Measurements from ENCODE around the gene CLCA1.

Gene CLCA1

GRCh38 chr1:86503406-86504136 lies 34.8 kb downstream of the CLCA1 start:
- no peak for TF ChIP-seq GATA2 (IDR thresholded peaks at IDR 0.05; ENCODE audit: low read depth, low read length)
- no peak for TF ChIP-seq GATA3 (IDR thresholded peaks at IDR 0.05; ENCODE audit: low read depth, low read length)

GRCh38 chr1:86504137-86504479 lies 35.4 kb downstream of the CLCA1 start:
- no peak for TF ChIP-seq GATA3 (IDR thresholded peaks at IDR 0.05; ENCODE audit: low read depth, low read length)
- no peak for TF ChIP-seq GATA2 (IDR thresholded peaks at IDR 0.05; ENCODE audit: low read depth, low read length)

- TF ChIP-seq GATA3 (IDR thresholded peaks at IDR 0.05; ENCODE audit: low read depth, low read length) (no peak), GATA2 (IDR thresholded peaks at IDR 0.05; ENCODE audit: low read depth, low read length) (no peak)
These were observed 36.3 kb downstream of the CLCA1 start for GRCh38 chr1:86504895-86505563.

- TF ChIP-seq GATA3 (IDR thresholded peaks at IDR 0.05; ENCODE audit: low read depth, low read length) (no peak), GATA2 (IDR thresholded peaks at IDR 0.05; ENCODE audit: low read depth, low read length) (no peak)
These were observed 36.8 kb downstream of the CLCA1 start for GRCh38 chr1:86505564-86505902.

- TF ChIP-seq GATA2 (IDR thresholded peaks at IDR 0.05; ENCODE audit: low read depth, low read length) (no peak), GATA3 (IDR thresholded peaks at IDR 0.05; ENCODE audit: low read depth, low read length) (no peak)
These were observed 39.3 kb downstream of the CLCA1 start for GRCh38 chr1:86507935-86508582.

- no peak for TF ChIP-seq GATA2 (IDR thresholded peaks at IDR 0.05; ENCODE audit: low read depth, low read length)
- no peak for TF ChIP-seq GATA3 (IDR thresholded peaks at IDR 0.05; ENCODE audit: low read depth, low read length)
These were observed 39.8 kb downstream of the CLCA1 start for GRCh38 chr1:86508583-86508969.

GRCh38 chr1:86515597-86515996 lies 46.9 kb downstream of the CLCA1 start:
- TF ChIP-seq GATA3 (IDR thresholded peaks at IDR 0.05; ENCODE audit: low read depth, low read length) (no peak), GATA2 (IDR thresholded peaks at IDR 0.05; ENCODE audit: low read depth, low read length) (no peak)

- TF ChIP-seq GATA3 (IDR thresholded peaks at IDR 0.05; ENCODE audit: low read depth, low read length): no peak
- TF ChIP-seq GATA2 (IDR thresholded peaks at IDR 0.05; ENCODE audit: low read depth, low read length): no peak
These were observed 47.6 kb downstream of the CLCA1 start for GRCh38 chr1:86516335-86516734.

- TF ChIP-seq GATA2 (IDR thresholded peaks at IDR 0.05; ENCODE audit: low read depth, low read length) (no peak), GATA3 (IDR thresholded peaks at IDR 0.05; ENCODE audit: low read depth, low read length) (no peak)
These were observed 48.6 kb downstream of the CLCA1 start for GRCh38 chr1:86517336-86517735.

- TF ChIP-seq GATA2 (IDR thresholded peaks at IDR 0.05; ENCODE audit: low read depth, low read length): no peak
- no peak for TF ChIP-seq GATA3 (IDR thresholded peaks at IDR 0.05; ENCODE audit: low read depth, low read length)
These were observed 52.2 kb downstream of the CLCA1 start for GRCh38 chr1:86520789-86521521.

- TF ChIP-seq GATA2 (IDR thresholded peaks at IDR 0.05; ENCODE audit: low read depth, low read length) (no peak), GATA3 (IDR thresholded peaks at IDR 0.05; ENCODE audit: low read depth, low read length) (no peak)
These were observed 52.8 kb downstream of the CLCA1 start for GRCh38 chr1:86521522-86521891.

GRCh38 chr1:86522240-86522639 lies 53.5 kb downstream of the CLCA1 start:
- TF ChIP-seq GATA3 (IDR thresholded peaks at IDR 0.05; ENCODE audit: low read depth, low read length) (no peak), GATA2 (IDR thresholded peaks at IDR 0.05; ENCODE audit: low read depth, low read length) (no peak)

- TF ChIP-seq GATA2 (IDR thresholded peaks at IDR 0.05; ENCODE audit: low read depth, low read length) (no peak), GATA3 (IDR thresholded peaks at IDR 0.05; ENCODE audit: low read depth, low read length) (no peak)
These were observed 55.1 kb downstream of the CLCA1 start for GRCh38 chr1:86523670-86524354.

- TF ChIP-seq GATA3 (IDR thresholded peaks at IDR 0.05; ENCODE audit: low read depth, low read length): no peak
- TF ChIP-seq GATA2 (IDR thresholded peaks at IDR 0.05; ENCODE audit: low read depth, low read length): no peak
These were observed 58.6 kb downstream of the CLCA1 start for GRCh38 chr1:86527306-86527705.

Measured in SH-SY5Y (cell line).